ENCODE data around the gene DNASE2. TPM values are rescaled to one million over a fixed set of nuclear protein-coding genes. Genes with fewer than 3 reads are reported as not detected.
A peak's percentile ranks its signal among the peaks of the same experiment; 100 is the strongest.

DNASE2 gene
- total RNA-seq, 4 donors from 2014 or later = 20.6 to 38.3 (median 31.1) TPM

DNA sequence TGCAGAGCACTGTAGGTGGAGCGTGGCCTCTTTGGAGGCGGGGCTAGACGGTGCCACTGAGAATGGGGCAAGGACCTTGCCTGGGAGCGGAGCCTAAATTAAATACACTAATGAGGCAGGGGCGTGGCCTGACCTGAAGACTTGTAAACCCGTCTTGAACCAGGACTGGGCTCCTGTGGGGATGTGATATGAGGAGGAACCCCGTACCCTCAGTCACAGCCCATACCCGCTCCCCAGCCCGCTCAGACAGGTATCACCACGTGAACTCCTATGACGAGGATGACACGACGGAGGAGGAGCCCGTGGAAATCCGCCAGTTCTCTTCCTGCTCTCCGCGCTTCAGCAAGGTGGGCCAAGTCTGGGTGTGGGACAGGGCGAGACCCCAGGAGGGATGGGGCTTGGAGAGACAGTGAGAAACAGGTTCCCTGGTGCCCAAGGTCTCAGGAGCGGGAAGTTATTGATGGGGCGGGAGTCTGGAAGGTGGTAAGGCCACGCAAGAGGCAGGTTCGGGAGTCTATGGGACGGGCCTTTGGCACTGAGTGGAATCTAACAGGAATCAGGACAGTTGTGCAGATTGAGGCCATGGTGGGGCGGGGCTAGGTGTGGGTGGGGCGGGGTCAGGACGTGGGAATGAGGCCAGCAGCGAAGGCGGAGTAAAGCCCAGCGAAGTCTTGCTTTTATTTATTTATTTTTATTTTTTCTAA, 14.7 kb downstream of the DNASE2 start:
- TF ChIP-seq POLR2AphosphoS5 (IDR thresholded peaks at IDR 0.05) (no peak), EP300 (IDR thresholded peaks at IDR 0.05) (no peak), POLR2A (IDR thresholded peaks at IDR 0.05) (no peak)
- TF ChIP-seq, protein P1, sequence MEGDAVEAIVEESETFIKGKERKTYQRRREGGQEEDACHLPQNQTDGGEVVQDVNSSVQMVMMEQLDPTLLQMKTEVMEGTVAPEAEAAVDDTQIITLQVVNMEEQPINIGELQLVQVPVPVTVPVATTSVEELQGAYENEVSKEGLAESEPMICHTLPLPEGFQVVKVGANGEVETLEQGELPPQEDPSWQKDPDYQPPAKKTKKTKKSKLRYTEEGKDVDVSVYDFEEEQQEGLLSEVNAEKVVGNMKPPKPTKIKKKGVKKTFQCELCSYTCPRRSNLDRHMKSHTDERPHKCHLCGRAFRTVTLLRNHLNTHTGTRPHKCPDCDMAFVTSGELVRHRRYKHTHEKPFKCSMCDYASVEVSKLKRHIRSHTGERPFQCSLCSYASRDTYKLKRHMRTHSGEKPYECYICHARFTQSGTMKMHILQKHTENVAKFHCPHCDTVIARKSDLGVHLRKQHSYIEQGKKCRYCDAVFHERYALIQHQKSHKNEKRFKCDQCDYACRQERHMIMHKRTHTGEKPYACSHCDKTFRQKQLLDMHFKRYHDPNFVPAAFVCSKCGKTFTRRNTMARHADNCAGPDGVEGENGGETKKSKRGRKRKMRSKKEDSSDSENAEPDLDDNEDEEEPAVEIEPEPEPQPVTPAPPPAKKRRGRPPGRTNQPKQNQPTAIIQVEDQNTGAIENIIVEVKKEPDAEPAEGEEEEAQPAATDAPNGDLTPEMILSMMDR (IDR thresholded peaks at IDR 0.05) = no peak
- Histone ChIP-seq H3K27ac (peak overlapping the region; percentile 20), H3K9me3 (no peaks in the 10 kb centered on the region), H3K36me3 (no peaks in the 10 kb centered on the region), H3K27me3 (no peaks in the 10 kb centered on the region), H3K4me3 (peak overlapping the region; percentile 46), H3K4me1 (peaks cover 10% of the 10 kb centered on the region)
- peak in 1 of 2 donors; percentile 67 for DNase-seq (ENCODE audit: low spot score in 2 of 2)
- WGBS = 73% methylated on average over 28 of the region's 29 CpGs

DNA sequence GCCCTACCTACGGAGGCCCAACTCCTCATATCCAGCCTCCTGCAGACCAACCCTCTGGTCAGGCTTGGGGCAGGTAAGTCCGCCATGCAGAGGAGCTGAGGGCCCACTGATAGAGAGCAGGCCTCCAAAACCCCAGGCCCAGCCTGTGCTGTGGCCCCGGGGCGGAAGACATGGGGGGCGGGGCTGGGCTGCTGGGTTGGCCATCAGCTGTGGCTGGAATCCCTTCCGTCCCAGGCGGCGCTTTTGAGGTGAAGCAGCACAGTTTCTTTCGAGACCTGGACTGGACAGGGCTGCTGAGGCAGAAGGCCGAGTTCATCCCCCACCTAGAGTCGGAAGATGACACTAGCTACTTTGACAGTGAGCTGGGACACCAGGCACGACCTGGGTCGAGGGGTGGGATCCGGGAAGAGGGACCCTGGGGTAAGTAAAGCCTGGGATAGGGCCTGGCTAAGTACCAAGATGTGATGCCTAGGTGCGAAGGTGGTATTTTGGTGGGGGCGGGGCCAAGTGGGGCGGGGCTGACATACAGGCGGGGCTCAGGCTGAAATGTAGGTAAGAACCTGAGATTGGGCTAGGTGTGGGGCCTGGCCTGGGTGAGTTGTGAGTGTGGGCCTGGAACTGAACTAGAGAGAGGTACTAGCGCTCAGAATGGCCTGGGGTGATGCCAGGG, 15.4 kb downstream of the DNASE2 start:
- 78% methylated on average over 17 of the region's 19 CpGs for WGBS
- Histone ChIP-seq H3K27me3 (no peaks in the 10 kb centered on the region), H3K9me3 (no peaks in the 10 kb centered on the region), H3K27ac (no peak overlapping the region), H3K4me3 (no peak overlapping the region), H3K4me1 (peaks cover 10% of the 10 kb centered on the region), H3K36me3 (no peaks in the 10 kb centered on the region)
- no peak for DNase-seq (ENCODE audit: low spot score in 2 of 2)
- TF ChIP-seq, protein P1 (IDR thresholded peaks at IDR 0.05) = no peak
- no peak for TF ChIP-seq POLR2AphosphoS5 (IDR thresholded peaks at IDR 0.05)
- no peak for TF ChIP-seq POLR2A (IDR thresholded peaks at IDR 0.05)
- no peak for TF ChIP-seq EP300 (IDR thresholded peaks at IDR 0.05)

DNA sequence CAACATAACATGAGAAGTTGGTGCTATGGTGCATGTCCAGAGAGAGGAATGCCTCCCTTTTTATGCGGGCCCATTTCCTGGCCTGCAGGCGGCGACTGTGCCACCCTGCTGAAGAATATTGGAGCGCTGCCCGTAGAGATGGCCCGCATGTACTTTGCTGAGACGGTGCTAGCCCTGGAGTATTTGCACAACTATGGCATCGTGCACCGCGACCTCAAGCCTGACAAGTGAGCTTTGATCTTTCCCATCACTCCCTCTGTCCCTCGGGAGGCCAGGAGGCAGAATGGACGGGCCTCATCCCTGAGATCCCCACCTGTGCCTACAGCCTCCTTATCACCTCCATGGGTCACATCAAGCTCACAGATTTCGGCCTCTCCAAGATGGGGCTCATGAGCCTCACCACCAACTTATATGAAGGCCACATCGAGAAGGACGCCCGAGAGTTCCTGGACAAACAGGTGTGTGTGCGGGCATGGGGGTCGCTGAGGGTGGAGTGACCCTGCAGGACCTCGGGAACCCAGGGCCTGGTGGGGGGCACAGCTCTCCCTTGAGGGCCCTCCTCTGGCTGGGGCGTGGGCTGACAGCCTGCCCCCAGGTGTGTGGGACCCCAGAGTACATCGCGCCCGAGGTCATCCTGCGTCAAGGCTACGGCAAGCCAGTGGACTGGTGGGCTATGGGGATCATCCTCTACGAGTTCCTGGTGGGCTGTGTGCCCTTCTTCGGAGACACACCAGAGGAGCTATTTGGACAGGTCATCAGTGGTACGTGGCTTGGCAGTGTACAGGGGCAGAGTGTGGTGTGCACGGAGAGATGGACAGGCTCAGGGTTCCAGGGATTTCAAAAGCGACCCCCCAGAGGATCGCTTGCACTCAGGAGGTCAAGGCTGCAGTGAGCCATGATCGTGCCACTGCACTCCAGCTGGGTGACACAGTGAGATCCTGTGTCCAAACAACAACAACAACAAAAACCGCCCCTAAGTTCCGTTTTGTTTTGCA, 16.2 kb downstream of the DNASE2 start:
- no peak for DNase-seq (ENCODE audit: low spot score in 2 of 2)
- no peaks in the 10 kb centered on the region for H3K27me3 ChIP-seq
- H3K4me3 ChIP-seq = no peak overlapping the region
- no peaks in the 10 kb centered on the region for H3K36me3 ChIP-seq
- 89% methylated on average over 24 of the region's 34 CpGs for WGBS
- no peak overlapping the region for H3K27ac ChIP-seq
- no peaks in the 10 kb centered on the region for H3K9me3 ChIP-seq
- peaks cover 10% of the 10 kb centered on the region for H3K4me1 ChIP-seq
- no peak for TF ChIP-seq POLR2AphosphoS5 (IDR thresholded peaks at IDR 0.05)
- no peak for TF ChIP-seq POLR2A (IDR thresholded peaks at IDR 0.05)
- TF ChIP-seq, protein P1 (IDR thresholded peaks at IDR 0.05) = no peak
- no peak for TF ChIP-seq EP300 (IDR thresholded peaks at IDR 0.05)

DNA sequence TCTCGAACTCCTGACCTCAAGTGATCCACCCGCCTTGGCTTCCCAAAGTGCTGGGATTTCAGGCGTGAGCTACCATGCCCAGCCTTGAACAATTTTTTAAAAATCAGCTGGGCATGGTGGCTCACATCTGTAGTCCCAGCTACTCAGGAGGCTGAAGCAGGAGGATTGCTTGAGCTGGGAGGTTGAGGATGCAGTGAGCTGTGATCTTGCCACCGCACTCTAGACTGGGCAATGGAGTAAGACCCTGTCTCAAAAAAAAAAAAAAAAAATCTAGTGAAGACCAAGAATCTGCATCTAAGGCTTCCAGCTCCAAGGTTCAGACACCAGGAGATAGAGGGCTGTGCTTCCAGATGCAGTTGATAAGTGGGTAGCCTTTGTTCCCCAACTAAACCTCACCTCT, 17.1 kb downstream of the DNASE2 start:
- TF ChIP-seq EP300 (IDR thresholded peaks at IDR 0.05) (no peak), POLR2A (IDR thresholded peaks at IDR 0.05) (no peak), POLR2AphosphoS5 (IDR thresholded peaks at IDR 0.05) (no peak)
- TF ChIP-seq, protein P1 (IDR thresholded peaks at IDR 0.05) = no peak
- H3K4me1 ChIP-seq = peaks cover 10% of the 10 kb centered on the region
- no peaks in the 10 kb centered on the region for H3K36me3 ChIP-seq
- H3K27me3 ChIP-seq = no peaks in the 10 kb centered on the region
- H3K4me3 ChIP-seq = no peak overlapping the region
- no peak for DNase-seq (ENCODE audit: low spot score in 2 of 2)
- H3K9me3 ChIP-seq = no peaks in the 10 kb centered on the region
- no peak overlapping the region for H3K27ac ChIP-seq
- WGBS = 90% methylated on average over 3 of the region's 4 CpGs
